NCI-H2227 treated with DMSO at 0.1 percent for 48 hours (cell line): Measurements from ENCODE around the gene OTOR.

Source experiments
- DNase-seq: peaks from one replicate; lab custom pipeline; 2025; lab: John Stamatoyannopoulos, UW

OTOR gene, protein sequence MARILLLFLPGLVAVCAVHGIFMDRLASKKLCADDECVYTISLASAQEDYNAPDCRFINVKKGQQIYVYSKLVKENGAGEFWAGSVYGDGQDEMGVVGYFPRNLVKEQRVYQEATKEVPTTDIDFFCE

DNA sequence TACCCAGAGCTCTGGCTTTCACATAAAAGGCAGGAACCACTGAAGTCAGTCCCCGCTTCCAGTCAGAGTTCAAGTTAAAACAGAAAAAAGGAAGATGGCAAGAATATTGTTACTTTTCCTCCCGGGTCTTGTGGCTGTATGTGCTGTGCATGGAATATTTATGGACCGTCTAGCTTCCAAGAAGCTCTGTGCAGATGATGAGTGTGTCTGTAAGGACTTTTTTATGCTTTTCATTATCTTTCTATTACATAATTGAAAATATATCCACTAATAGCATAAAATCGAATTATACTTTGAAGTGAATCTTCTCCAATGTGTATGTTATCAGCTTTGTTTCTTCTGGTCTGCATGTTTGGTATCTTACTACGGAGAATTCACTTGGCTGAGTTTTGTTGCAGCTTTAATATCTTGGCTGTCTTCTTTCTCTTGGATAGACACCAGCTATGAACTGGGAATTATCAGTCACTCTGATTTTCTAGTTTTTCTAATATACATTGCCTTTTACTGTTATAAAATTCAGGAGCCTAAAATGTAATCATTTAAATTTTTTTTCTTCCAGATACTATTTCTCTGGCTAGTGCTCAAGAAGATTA is at the start of gene OTOR:
TSS of gene OTOR (plus strand) at position 51 of the 593 bp plus-strand sequence. CDS start at position 95, 44 bp downstream.
- no peak for DNase-seq

DNA sequence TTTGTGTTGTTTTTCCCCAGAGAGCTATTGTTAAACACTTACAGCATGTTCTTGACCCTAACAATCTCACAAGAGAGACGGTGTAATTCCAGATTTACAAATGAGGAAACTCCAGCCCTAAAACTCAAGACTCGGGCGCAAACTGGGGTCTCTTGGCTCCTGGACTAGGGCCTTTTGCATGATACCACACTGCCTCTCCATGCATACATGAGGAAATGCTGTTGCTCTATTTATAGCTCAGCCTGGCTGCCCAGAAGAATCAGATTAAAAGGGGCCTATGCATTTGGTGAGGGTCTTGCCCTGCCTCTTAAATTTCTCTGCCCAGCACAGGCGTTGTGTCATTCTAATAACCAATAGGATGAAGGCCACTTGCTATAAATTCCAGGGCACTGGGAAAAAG is 48.9 kb upstream of the OTOR start:
- no peak for DNase-seq

DNA sequence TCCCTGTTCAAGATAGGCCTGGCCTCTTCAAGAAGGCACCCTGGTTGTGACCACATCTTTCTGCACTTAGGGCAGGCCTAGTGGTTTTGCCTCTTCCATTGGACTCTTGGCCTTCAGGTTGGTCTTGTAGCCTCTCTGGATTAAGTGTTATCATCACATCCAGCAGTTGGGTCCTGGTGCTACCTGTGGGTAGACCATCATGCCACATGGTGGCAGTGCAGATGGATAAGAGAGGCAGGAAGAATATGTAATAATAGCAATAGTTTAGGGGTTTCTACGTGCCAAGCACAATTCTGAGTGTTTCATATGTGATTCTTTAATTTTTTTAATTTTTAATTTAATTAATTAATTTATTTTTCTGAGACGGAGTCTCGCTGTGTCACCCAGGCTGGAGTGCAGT is 46.9 kb upstream of the OTOR start:
- DNase-seq: no peak

DNA sequence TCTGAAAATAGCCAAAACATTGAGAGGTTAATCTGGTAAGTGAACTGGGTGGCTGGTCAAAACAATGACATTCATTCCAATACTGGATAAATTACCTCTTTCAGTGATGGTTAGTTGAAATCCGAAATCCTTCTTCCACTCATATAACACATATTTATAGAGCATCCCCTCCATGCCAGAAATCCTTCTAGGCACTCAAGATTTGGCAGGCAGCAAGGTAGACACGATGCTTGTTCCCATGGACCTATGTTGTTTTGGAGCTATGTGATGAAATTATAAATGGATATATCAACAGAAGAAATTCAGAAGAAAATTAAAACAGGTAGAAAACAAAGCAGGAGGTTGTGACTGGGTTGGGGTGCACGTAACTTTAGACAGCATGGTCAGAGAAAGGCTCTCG is 44.6 kb upstream of the OTOR start:
- no peak for DNase-seq

DNA sequence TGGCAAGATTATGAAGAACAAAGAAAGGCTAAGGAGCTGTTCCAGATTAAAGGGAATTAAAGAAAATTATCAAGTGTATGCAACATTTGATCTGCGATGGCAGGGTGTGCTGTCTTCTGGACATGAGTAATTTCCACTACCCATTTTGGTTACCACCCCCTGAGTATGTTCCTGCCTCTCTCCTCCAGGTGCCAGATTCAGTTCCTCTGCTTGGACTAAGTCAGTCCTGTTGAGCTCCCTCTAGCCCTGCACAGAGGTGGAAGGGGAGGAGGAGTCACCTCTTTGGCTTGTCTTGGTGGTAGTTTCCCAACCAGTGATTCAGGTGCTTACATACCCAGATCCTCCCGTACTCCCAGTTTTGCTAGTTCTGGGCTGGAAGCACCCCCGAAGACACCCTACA is 40.5 kb upstream of the OTOR start:
- DNase-seq: no peak

DNA sequence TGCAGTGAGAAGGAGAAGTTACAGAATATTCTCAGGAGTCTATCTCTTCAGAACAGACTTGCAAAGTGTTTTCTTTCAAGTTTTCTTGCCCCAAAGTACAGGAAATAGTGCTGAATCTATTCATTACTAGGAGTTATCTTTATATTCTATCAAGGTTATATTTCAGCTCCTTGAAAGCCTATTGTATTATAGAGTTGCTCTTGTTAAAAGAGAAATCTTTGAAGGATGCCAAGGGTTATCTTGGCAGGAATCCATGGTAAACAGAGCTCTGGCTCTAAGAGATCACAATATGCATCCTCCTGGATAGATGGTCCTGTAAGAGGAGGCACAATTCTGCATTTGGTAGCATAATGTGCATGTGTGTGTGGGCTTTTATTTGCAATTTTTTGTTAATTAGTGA is 39.6 kb upstream of the OTOR start:
- DNase-seq: no peak

DNA sequence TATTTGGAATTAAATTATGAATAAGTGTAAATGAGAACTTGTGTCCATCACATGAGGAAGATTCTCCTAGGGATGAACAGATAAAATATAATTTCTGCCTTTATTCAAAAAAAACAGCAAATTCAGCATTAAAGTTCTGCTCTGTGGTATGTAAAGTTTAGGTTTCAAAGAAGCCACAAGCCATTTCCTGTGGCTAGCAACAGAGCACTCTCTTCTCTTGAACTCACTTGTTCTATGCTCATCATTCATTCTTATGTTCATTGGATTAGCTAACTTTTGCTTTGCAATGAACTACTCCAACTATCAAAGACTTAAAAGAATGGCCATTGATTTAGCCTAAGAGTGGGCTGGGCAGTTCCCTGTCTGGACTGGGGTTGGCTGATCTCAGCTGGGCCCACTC is 39.1 kb upstream of the OTOR start:
- no peak for DNase-seq

DNA sequence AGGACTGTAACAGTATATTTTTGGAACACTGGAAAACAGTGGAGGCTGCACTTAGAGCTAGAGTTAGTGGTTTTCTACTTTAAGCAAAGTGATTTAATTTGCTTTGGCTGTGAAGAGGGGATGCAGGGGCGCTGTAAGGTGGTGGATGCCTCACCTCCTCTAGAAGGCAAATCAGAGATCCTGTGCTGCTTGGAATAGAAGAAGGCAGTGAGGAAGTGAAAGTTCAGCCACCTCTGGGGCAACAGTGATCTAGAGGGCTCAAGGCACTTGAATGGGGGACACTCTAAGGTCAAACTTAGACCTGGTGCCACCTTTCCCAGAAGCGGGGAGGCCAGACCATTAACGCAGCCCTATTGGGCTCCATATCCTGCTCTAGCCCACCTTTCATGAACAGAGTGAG is 37.4 kb upstream of the OTOR start:
- DNase-seq: no peak

DNA sequence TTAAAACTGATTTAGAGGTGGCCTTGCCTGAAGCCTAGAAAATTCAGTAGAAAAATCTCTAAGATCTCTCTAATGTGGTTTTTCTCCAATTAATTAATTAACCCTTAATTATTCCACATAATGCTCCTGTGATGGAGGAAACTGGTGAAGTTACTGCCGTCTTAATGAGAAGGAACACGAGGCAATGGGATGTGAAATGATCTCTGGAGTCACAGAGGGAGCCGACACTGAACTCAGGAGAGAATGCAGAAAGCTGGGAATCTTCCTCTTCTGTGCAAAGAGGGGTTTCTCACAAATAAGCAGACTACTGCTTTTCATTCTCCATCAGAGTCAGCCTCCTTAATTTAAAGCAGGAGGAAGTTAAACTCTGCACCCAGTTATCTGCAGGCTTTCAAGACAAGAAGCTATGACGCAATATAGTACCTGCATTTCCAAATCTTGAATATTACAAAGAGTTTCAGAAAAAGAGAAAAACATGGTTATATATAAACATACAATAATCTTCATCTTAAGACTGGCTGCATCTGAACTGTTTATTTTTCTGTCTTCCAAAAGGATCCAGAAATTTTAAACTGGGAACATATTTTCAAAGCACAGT is 36.4 kb upstream of the OTOR start:
- DNase-seq: no peak

DNA sequence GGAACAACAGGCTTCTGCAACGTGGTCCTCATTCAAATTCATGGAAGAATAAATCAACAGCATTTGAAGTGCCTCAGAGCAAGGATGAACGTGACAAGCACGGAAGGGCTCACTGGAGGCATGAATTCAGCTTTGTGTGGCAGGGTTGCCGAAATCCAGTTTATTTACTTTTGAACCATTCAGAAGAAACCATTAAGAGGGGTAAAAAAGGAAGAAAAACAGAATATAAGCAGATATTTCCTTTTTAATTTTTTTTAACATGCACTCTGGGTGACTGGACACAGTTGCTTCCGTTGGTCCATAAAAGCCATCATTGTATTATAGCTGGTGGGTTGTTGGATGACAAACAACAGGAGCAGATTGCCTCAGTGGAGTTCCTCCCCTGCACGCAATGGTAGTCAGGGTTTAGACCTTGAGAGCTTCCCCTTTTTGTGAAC is 35.6 kb upstream of the OTOR start:
- DNase-seq: no peak

DNA sequence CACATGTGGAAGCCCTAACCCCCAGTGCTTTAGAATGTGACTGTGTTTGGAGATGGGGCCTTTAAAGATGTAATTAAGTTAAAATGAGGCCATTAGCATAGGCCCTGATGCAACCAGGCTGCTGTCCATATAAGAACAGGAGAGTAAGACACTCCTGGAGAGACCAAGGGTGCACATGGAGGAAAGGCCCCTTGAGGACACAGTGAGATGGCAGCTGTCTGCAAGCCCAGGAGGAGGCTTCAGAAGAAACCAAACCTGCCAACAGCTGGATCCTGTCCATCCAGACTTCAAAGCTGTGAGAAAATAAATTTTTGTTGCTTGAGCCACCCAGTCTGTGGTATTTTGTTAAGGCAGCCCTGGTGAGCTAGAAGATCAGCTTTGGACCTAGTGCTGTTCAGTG is 35.1 kb upstream of the OTOR start:
- DNase-seq: no peak

DNA sequence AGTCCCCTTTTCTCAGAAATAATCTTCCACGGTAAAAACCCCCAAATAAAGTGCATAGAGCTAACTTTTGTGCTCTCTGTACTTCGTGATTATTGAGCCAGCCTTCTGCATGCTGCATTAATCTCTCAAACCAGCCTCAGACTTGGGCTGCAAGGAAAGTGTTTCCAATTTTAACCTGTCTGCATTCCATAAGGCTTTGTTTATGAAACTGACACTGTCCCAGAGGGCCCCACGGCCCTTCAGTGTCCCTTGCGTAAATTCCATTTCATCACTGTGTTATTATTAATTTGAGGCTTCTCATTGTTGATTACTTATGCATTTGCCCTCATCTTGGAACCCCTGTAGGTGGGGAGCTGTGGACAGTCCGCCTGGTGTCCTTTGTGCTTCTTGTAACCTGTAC is 33.9 kb upstream of the OTOR start:
- DNase-seq: no peak

DNA sequence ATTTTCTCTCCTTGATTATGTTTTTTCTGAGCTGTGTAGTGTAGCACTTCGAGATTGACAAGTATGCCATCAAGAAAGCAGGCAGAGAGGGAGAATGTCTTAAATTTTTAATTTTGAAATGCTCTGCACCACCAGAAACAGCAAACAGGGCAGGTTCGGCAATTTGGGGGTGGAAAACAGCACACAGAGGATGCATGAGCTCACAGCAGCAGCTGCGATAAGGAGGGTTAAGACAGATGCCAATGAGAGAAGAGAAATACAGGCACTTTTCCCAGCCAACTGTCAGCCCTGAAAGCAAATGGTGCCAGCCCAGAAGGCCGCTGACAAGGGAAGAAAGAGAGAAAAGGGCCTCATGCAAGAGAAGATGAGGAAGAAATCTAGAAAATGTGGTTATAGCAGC is 33.4 kb upstream of the OTOR start:
- no peak for DNase-seq

DNA sequence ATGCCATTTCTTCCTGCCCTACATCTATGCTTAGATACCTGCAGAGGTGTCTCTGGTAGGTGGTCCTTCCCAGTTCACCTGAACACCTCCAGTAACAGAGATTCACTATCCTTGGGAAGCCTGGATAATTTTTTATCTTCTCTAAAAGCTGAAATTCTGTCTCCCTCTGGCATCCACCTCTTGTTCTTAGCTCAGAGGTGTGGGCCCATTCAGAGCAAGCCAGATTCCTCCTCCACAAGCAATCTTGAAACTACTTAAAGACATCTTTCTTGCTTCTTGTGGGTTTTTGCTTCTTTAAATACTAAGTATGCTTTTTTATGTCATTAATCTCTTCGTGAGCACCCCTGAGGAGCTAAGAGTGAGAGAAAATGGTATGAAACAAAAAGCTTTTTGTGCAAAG is 28.7 kb upstream of the OTOR start:
- no peak for DNase-seq

DNA sequence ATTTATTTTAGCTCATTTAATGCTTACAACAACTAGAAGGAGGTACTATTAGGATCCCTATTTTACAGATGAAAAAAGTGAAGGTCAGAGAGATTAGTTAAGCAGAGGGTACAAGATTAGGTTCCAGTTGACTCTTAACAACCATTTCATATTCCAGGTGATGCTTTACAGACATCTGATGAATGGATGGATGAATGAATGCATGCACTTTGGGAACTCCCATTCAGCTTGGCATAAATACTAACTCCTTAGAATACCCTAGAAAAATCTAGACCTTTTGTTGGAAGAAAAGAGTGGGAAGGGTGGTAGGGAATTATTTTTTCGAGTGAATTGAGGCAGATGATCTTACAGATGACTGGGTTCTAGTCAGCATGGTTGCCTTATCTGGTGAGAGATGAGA is 19.1 kb upstream of the OTOR start:
- no peak for DNase-seq

DNA sequence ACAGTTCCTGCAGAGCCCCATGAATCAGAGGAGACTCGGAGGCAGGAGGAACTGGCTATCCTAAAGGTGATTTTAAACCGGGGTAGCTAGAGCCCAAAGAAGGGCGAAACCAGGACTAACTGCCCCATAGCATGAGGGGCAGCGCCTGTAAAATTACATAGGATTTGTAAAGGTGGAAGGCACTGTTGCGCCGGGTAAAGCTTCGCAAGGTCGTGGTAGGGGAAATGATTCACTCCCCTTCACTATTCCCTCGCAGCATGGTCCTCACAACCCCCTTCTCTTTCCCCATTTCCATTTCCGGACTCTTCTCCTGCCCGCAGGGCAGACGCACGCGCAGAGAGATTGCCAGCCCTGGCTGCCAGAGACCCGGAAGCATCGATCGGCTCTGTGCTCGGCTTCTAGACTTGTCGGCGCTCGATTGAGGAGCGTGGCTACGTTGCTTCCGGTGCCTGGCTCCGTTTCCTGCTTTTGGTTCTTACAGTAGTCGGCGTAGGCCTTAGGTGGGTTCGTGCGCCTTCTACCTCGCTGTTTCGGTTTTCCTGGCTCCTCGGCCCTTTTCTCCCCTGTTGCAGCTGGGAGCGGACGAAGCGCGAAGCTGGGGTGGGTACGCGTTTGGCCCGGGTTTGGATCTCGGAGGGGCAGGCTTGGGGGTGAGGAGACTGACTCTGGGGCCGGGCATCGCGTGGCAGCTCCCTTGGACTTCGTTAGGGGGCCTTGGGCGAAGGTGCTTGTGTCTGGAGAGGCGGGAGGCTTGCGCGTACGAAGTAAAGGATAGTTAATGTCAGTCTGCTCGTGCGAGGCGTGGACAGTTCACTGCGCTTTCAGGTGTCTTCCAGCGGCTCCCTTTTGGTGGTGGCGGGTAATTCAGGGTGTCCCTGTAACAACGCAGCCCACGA is 18.3 kb upstream of the OTOR start, which contains the start of gene SNRPB2:
TSS of gene SNRPB2 (plus strand) at position 462 of the 896 bp plus-strand sequence. CDS start 1,677 bp downstream, outside the sequence.
- DNase-seq: peak; percentile 93

DNA sequence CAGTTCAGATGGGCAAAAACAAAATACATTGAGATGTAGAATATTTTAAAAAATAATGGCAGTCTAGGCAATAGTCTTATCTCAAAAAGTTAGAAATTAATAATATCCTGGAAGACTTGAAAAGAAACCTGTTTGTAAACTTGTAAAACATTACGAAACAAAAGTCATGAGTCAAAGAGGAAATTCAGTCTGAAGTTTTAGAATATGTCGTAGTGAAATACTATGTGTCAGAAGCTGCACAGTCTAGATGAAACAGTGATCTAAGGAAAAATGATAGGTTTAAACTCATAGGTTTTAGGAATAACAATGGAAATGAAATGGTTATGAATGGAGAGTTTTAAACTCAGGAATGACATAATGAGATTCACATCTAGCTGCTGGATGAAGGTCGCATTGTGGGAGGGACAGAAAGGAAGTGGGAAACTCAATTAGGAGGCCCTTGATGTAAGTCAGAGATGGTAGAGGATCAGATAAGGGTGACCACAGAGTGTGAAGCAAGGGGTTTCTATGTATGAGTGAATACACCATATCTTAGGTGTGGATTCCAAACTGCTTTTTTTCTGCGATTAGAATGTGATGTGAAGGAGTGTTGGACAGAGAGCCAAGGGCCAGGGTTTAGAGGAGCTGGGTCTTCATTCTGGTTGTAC is 15.5 kb upstream of the OTOR start:
- DNase-seq: no peak

DNA sequence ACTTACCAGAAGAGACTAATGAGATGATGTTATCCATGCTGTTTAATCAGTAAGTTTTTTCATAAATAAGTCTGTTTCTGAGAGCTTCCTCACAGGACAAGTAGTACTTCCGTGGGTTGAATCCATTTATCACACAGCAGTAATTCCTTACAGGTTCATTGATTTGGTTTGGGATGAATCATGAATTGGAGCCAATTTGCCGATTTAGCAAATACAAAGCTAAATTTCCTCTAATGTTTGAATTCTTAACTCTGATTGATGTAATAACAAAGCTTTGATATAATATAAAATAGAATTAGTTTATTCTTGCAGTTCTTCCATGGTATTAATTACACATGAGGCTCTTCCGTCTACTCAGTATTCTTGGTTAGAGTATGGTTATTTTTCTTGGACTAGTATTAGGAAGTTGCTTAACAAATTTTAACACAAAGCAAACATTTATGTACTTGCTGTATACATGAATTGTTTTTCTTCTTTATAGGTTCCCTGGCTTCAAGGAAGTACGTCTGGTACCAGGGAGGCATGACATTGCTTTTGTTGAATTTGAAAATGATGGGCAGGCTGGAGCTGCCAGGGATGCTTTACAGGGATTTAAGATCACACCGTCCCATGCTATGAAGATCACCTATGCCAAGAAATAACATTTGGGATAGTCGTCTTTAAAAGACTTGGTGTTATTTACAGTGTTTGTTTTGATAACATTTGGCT is 7.6 kb upstream of the OTOR start:
- DNase-seq: no peak

DNA sequence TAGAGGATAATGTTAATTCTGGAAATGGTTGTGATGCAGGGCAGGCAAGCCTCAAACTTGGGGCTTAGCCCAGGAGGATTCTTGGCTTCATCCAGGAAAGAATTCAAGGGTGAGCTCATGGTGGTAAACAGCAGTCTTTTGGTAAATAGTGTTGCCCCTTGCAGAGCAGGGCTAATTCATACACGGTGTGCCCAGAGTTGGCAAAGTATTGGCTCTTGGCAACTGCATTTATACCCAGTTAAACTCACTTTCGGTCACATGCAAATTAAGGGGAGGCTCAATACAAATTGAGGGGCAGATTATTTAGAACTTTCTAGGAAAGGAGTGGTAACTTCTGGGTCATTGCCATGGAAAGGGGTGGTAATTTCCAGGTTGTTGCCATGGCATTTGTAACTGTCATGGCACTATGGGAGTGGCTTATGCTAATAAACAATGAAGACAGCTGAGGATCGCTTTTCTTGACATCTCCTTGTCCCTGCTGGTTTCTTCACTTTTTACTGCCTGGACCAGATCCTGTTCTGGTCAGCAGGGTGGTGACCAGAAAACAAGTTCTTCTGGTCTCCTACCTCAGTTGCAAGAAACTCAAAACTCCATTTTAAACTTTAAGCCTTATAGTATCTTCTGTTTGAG is 3.9 kb upstream of the OTOR start:
- no peak for DNase-seq

DNA sequence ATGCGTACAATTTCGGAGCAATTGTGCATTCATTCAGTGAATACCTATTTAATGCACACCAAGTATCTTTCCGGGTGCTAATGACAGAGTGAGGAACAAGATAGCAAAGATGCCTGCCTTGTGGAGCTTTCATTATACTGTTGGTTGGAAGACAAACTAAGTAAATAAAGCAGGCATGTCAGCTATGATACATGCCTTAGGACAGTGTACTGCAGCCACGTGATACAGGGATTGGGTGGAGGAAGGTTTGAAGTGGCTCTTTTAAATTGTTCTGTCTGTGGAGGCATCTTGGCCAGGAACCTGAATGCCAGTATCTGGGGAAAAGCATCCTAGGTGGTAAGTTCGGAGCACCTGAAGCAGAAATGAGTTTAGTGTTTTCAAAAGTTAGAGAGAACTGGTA is 3.0 kb upstream of the OTOR start:
- no peak for DNase-seq

DNA sequence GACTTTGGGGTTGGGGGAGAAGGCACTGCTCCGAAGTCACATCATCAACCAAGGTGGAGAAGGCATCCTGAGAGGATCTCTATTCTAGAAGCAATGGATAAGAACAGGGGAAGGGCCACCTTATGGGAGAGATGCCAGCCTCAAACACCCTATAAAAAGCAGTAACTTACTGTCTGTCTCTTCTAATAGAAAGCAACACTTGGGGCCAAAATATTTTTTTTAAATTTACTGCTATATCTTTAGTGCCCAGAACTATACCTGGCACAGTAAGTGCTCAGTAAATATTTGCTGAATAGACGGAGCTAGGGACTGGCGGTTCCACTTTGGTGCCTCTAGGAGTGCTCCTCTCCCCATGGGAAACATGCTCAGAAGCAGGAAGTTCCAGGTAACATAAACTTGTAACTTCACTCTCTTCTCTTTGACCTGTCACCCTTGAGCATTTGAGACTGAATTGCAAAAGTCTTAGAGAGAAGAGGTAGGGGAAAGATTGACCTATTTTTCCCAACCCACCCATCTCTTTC is 807 bp upstream of the OTOR start:
- DNase-seq: no peak
